ENCODE results near the gene TCF4.

TCF4 gene

GRCh38 chr18:55374741-55375140 is 213.3 kb downstream of the TCF4 start:
- ChIA-PET CTCF (no interaction called here), POLR2A (no interaction called here)
- no peak for DNase-seq (ENCODE audit: extremely low spot score)
- TF ChIP-seq, protein P1, sequence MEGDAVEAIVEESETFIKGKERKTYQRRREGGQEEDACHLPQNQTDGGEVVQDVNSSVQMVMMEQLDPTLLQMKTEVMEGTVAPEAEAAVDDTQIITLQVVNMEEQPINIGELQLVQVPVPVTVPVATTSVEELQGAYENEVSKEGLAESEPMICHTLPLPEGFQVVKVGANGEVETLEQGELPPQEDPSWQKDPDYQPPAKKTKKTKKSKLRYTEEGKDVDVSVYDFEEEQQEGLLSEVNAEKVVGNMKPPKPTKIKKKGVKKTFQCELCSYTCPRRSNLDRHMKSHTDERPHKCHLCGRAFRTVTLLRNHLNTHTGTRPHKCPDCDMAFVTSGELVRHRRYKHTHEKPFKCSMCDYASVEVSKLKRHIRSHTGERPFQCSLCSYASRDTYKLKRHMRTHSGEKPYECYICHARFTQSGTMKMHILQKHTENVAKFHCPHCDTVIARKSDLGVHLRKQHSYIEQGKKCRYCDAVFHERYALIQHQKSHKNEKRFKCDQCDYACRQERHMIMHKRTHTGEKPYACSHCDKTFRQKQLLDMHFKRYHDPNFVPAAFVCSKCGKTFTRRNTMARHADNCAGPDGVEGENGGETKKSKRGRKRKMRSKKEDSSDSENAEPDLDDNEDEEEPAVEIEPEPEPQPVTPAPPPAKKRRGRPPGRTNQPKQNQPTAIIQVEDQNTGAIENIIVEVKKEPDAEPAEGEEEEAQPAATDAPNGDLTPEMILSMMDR (IDR thresholded peaks at IDR 0.05; ENCODE audit: control extremely low read depth, extremely low read depth, low read depth, missing control alignments): no peak

- DNase-seq (ENCODE audit: extremely low spot score): no peak
- POLR2A ChIA-PET: no interaction called here
- TF ChIP-seq, protein P1 (IDR thresholded peaks at IDR 0.05; ENCODE audit: control extremely low read depth, extremely low read depth, low read depth, missing control alignments): no peak
- CTCF ChIA-PET: interaction anchor here (1.1 to 1.8 kb wide), 4 partner anchors 12 to 23 kb away, joined by 3 to 6 read pairs (median 4); no protein-coding TSS in a partner anchor
These were observed 215.8 kb downstream of the TCF4 start for GRCh38 chr18:55372209-55372608.

- ChIA-PET CTCF (interaction anchor here (1.0 to 2.3 kb wide), 3 partner anchors 11 to 137 kb away, joined by 4 to 8 read pairs (median 6); no protein-coding TSS in a partner anchor), POLR2A (no interaction called here)
- TF ChIP-seq, protein P1 (IDR thresholded peaks at IDR 0.05; ENCODE audit: control extremely low read depth, extremely low read depth, low read depth, missing control alignments): no peak
- no peak for DNase-seq (ENCODE audit: extremely low spot score)
These were observed 217.1 kb downstream of the TCF4 start for GRCh38 chr18:55370936-55371335.

- ChIA-PET CTCF (interaction anchor here (1.1 to 2.3 kb wide), 4 partner anchors 9 to 135 kb away, joined by 3 to 8 read pairs (median 6); no protein-coding TSS in a partner anchor), POLR2A (no interaction called here)
- DNase-seq (ENCODE audit: extremely low spot score): no peak
- TF ChIP-seq, protein P1 (IDR thresholded peaks at IDR 0.05; ENCODE audit: control extremely low read depth, extremely low read depth, low read depth, missing control alignments): no peak
These were observed 218.6 kb downstream of the TCF4 start for GRCh38 chr18:55369346-55369745.

DNA sequence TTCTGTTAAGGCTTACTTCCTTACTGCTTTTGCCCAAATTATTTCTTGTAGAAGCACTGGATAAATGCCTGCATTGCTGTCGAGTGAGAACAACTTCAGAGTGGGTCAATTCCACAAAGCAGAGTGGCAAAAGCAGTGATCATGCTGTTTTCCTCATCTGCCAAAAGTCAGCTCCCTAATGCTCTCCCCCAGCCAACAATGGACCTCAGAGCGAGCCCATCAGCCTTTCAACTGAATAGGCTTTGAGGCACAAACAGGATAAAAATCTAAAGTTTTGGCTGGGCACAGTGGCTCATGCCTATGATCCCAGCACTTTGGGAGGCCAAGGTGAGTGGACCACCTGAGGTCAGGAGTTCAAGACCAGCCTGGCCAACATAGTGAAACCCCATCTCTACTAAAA is 222.7 kb downstream of the TCF4 start:
- ChIA-PET CTCF (interaction anchor here (2.8 kb wide), 1 partner anchor 17 kb away, joined by 11 read pairs; no protein-coding TSS in a partner anchor), POLR2A (no interaction called here)
- TF ChIP-seq, protein P1 (IDR thresholded peaks at IDR 0.05; ENCODE audit: control extremely low read depth, extremely low read depth, low read depth, missing control alignments): no peak
- no peak for DNase-seq (ENCODE audit: extremely low spot score)

DNA sequence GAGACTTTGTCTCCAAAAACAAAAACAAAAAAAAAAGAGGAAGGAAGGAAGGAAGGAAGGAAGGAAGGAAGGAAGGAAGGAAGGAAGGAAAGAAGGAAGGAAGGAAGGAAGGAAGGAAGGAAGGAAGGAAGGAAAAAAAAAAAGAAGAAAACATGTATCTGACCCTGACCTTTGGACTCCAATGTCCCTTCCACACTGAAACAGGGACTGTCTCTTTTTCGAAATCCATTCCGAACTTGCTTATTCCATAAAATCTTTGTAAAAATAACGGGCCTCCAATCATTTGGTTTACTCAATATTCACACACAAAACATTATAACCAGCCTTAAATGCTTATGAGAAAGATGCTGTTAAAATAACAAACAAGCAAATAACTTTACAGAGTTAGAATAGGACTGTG is 225.7 kb downstream of the TCF4 start:
- TF ChIP-seq, protein P1 (IDR thresholded peaks at IDR 0.05; ENCODE audit: control extremely low read depth, extremely low read depth, low read depth, missing control alignments): no peak
- POLR2A ChIA-PET: no interaction called here
- CTCF ChIA-PET: no interaction called here
- DNase-seq (ENCODE audit: extremely low spot score): no peak
